ENCODE results near the gene ASTL.

DNA sequence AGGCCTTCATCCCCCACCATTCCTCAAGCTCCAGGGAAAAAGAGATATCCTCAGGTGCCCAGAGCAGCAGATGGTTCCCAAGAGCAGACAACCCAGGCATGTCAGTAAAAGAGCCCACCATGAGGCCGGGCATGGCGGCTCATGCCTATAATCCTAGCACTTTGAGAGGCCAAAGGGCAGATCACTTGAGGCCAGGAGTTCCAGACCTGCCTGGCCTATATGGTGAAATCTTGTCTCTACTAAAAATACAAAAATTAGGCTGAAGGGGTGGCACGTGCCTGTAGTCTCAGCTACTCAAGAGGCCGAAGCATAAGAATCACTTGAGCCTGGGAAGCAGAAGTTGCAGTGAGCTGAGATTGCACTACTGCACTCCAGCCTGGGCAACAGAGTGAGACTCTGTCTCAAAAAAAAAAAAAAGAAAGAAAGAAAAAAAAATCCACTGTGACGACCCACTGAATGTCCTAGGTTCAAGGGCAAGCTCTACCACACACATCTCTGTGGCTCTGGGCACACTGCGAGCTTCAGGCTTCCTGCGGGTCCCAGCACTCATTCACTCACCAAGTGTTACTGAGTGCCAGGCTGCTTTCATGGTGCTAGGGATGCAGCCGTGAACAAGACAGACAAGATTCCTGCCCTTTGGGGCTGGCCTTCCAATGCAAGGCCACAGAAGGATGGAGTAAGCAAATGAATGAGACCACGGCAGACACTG, 13.4 kb upstream of the ASTL start:
- TF ChIP-seq ZNF77 (CRISPR knock-in tag; IDR thresholded peaks at IDR 0.05) (no peak), FOXM1 (IDR thresholded peaks at IDR 0.05; ENCODE audit: low read depth) (no peak), FOXM1 (CRISPR knock-in tag; IDR thresholded peaks at IDR 0.05; ENCODE audit: low read depth) (no peak), BRD4 (IDR thresholded peaks at IDR 0.05) (no peak), MED1 (CRISPR knock-in tag; IDR thresholded peaks at IDR 0.05; ENCODE audit: borderline replicate concordance) (no peak), NCOR1 (IDR thresholded peaks at IDR 0.05) (no peak), SIN3A (IDR thresholded peaks at IDR 0.05; ENCODE audit: borderline replicate concordance in 2 of 2, control insufficient read depth in 1 of 2, low read depth in 2 of 2, low read length in 2 of 2) (no peak)
- TF ChIP-seq, protein P1, sequence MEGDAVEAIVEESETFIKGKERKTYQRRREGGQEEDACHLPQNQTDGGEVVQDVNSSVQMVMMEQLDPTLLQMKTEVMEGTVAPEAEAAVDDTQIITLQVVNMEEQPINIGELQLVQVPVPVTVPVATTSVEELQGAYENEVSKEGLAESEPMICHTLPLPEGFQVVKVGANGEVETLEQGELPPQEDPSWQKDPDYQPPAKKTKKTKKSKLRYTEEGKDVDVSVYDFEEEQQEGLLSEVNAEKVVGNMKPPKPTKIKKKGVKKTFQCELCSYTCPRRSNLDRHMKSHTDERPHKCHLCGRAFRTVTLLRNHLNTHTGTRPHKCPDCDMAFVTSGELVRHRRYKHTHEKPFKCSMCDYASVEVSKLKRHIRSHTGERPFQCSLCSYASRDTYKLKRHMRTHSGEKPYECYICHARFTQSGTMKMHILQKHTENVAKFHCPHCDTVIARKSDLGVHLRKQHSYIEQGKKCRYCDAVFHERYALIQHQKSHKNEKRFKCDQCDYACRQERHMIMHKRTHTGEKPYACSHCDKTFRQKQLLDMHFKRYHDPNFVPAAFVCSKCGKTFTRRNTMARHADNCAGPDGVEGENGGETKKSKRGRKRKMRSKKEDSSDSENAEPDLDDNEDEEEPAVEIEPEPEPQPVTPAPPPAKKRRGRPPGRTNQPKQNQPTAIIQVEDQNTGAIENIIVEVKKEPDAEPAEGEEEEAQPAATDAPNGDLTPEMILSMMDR (IDR thresholded peaks at IDR 0.05 in 2 of 3, conservative IDR thresholded peaks at IDR 0.05 in 1 of 3; ENCODE audit: insufficient read depth in 2 of 3, low read depth in 1 of 3, low read length in 3 of 3), result no peak
